RWPE2 (cell line): ENCODE results near the gene GAS7.

ENCODE experiments used
- ATAC-seq: fragments of 200-7000 bp; cut with Tn5 transposase; 3 replicates; pipeline ENCODE4 v1.9.1; 2021; ENCODE audit warnings: low read depth
- DNase-seq: peaks from one replicate; pipeline ENCODE4 v3.0.0-alpha.2; 2020; ENCODE audit warnings: low spot score
- H3K27ac ChIP-seq: fragments of 450-650 bp; 2 replicates; pipeline ENCODE4 v1.5.1; 2017; ENCODE audit warnings: mild to moderate bottlenecking; ENCODE audit not compliant: poor library complexity, severe bottlenecking
- H3K27me3 ChIP-seq: fragments of 250-450 bp; sonication (Bioruptor Pico); 2 replicates; pipeline ENCODE4 v1.5.1; 2021; ENCODE audit warnings: mild to moderate bottlenecking, moderate library complexity; ENCODE audit not compliant: insufficient read depth, poor library complexity, severe bottlenecking
- H3K36me3 ChIP-seq: fragments of 250-450 bp; sonication (Bioruptor Pico); 2 replicates; pipeline ENCODE4 v1.5.1; 2020; ENCODE audit warnings: low read depth, mild to moderate bottlenecking, moderate library complexity
- H3K4me1 ChIP-seq: fragments of 250-450 bp; sonication (Bioruptor Pico); 2 replicates; pipeline ENCODE4 v1.5.1; 2021; ENCODE audit warnings: mild to moderate bottlenecking, moderate library complexity; ENCODE audit not compliant: insufficient read depth, poor library complexity, severe bottlenecking
- H3K4me3 ChIP-seq: fragments of 250-450 bp; sonication (Bioruptor Pico); 2 replicates; pipeline ENCODE4 v1.5.1; 2021; ENCODE audit warnings: mild to moderate bottlenecking, moderate library complexity; ENCODE audit not compliant: severe bottlenecking
- H3K9me3 ChIP-seq: fragments of 250-450 bp; sonication (Bioruptor Pico); 2 replicates; pipeline ENCODE4 v1.5.1; 2021; ENCODE audit warnings: mild to moderate bottlenecking, moderate library complexity; ENCODE audit not compliant: severe bottlenecking
- TF ChIP-seq, protein P1 (sequence below): fragments of 450-650 bp; IDR thresholded peaks from one replicate; pipeline ENCODE4 v1.5.1; 2017; ENCODE audit warnings: mild to moderate bottlenecking, moderate library complexity; ENCODE audit not compliant: poor library complexity, severe bottlenecking

The GAS7 gene

DNA sequence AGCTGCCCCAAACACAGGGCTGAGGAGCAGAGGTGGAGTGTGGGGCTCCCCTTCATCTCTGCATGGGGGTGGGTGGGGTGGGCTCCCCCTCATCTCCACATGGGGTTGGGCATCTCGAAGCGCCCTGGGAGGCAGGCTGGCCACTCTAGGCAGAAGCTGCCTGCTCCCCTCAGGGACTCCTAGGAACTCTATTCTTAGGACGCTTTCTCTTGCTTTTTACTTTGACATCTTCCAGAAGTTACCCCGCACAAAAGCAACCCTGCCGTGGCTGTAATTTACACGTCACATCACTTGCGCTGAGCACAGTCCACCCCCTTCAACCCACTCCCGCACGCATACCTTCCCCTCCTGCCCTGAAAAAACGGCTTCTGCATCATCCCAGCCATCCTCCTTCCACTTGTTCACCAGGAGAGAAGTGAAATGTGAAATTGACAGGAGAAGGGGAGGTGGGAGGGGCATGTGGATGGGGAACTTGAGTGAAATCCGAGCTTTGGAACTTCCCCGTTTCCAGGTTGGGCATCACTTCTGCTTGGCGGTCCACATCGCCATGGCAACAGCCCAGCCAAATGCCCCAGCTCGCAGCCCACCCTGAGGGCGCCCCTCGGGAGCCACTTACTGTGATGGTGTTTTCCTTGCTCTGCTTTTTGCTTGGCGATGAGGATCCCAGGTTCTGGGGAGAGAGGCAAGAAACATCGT, 239.7 kb downstream of the GAS7 start:
- no peak for DNase-seq
- no peak for ATAC-seq
- TF ChIP-seq, protein P1, sequence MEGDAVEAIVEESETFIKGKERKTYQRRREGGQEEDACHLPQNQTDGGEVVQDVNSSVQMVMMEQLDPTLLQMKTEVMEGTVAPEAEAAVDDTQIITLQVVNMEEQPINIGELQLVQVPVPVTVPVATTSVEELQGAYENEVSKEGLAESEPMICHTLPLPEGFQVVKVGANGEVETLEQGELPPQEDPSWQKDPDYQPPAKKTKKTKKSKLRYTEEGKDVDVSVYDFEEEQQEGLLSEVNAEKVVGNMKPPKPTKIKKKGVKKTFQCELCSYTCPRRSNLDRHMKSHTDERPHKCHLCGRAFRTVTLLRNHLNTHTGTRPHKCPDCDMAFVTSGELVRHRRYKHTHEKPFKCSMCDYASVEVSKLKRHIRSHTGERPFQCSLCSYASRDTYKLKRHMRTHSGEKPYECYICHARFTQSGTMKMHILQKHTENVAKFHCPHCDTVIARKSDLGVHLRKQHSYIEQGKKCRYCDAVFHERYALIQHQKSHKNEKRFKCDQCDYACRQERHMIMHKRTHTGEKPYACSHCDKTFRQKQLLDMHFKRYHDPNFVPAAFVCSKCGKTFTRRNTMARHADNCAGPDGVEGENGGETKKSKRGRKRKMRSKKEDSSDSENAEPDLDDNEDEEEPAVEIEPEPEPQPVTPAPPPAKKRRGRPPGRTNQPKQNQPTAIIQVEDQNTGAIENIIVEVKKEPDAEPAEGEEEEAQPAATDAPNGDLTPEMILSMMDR: no peak
- no peak overlapping the region for H3K4me3 ChIP-seq
- H3K27ac ChIP-seq: no peak overlapping the region
- no peaks in the 10 kb centered on the region for H3K36me3 ChIP-seq
- H3K4me1 ChIP-seq: no peaks in the 10 kb centered on the region
- H3K9me3 ChIP-seq: no peaks in the 10 kb centered on the region
- peaks cover 7% of the 10 kb centered on the region for H3K27me3 ChIP-seq

DNA sequence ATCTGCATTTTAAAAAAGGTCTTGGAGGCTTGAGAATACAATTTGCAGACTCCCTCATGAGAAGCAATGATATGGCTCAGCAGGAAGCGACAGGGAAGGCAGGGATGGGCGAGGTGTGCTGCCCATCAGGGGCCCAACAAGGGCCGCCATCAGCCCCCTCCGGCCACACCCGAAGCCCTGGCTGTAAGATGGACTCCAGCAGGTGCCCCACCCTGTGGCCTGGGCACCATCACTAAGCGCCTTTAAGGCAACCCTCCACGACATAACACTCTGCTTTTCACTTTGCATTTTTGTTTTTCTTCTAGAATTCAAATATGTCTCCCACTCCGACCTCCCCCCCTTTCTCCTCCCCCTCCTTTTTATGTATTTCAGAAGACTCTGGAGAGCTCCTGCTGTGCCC, 241.2 kb downstream of the GAS7 start:
- Histone ChIP-seq H3K9me3 (no peaks in the 10 kb centered on the region), H3K36me3 (no peaks in the 10 kb centered on the region), H3K27ac (no peak overlapping the region), H3K27me3 (peaks cover 7% of the 10 kb centered on the region), H3K4me3 (no peak overlapping the region), H3K4me1 (no peaks in the 10 kb centered on the region)
- TF ChIP-seq, protein P1: no peak
- DNase-seq (no peak), ATAC-seq (no peak)

DNA sequence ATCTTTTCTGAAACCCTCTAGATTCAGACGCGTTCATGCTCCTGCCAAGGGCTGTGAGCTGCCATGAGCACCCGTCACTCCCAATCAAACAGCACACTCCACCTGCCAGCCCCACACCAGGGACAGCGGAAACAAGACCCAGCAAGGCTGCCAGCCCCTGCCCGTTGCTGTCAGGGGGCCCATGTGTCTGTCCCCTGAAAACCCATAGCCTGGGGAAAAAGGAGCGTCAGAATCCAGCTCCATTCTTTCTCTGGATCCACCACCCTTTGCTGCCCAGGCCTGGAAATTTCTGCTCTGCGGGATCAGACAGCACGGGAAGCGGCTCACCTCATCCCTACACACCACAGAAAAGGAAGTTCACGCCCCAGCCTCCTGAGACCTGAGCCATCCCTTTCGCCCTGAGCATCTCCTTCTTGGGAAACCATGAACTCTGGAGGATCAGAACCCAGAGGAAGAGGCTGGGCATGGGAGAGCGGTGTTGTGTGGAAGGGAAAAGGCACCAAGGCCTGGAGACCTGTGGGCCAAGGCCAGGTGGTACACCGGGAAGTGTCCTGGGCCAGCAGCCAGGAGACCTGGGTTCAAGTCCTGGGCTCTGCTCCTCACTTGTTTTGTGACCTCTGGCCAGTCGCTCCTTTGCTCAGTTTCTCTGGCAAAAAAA, 241.8 kb downstream of the GAS7 start:
- TF ChIP-seq, protein P1: no peak
- Histone ChIP-seq H3K4me3 (no peak overlapping the region), H3K36me3 (no peaks in the 10 kb centered on the region), H3K4me1 (no peaks in the 10 kb centered on the region), H3K9me3 (no peaks in the 10 kb centered on the region), H3K27ac (no peak overlapping the region), H3K27me3 (peaks cover 7% of the 10 kb centered on the region)
- ATAC-seq: no peak
- no peak for DNase-seq

DNA sequence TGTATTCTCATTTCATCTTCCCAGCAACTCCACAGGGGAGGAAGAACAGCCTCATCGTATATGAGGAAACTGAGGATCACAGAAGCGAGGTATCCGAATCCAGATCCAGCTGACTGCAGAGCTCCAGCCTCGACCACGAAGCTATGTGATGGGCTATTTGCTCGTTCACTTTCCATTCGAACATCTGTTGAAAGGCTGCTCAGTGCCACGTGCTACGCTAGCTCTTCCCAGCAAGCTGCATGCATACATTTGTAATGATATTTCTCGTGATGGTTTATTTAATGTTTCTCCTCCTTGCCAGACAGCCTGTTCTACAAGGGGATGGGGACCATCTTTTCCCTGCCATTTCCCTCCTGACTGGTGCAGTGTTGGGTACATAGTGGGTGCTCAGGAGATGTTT, 244.9 kb downstream of the GAS7 start:
- no peaks in the 10 kb centered on the region for H3K27me3 ChIP-seq
- ATAC-seq: no peak

More for the DNA sequence above, 244.9 kb downstream of the GAS7 start:
- H3K4me1 ChIP-seq: no peaks in the 10 kb centered on the region
- TF ChIP-seq, protein P1: no peak
- DNase-seq: no peak
- no peak overlapping the region for H3K4me3 ChIP-seq
- no peak overlapping the region for H3K27ac ChIP-seq
- H3K36me3 ChIP-seq: no peaks in the 10 kb centered on the region
- no peaks in the 10 kb centered on the region for H3K9me3 ChIP-seq
